ENCODE data around the gene HIVEP2.

HIVEP2 gene

DNA sequence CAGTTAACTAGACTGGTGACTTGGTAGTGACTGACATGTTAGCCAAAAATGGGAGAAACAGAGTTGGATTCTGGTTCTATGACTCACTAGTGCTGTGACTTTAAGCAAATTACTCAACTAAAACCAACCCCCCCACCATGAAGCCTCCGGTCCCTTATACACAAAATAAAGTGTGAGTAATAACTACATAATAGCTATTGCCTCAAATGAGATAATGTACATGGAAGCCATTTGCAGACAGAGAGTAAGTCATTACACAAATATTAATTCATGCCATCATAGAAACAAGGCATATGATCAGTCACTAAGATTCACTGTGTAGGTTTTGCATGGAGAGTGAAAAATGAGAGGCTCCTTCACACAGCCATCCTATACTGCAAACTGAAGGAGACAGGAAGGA is 111.9 kb downstream of the HIVEP2 start:
- no peak for TF ChIP-seq CTCF (IDR thresholded peaks at IDR 0.05; ENCODE audit: low read length, missing control alignments)
- no peak overlapping the region for H3K4me3 ChIP-seq (replicated peaks; ENCODE audit: low read depth, low read length)
- peak; percentile 90 for DNase-seq (ENCODE audit: low read depth)

DNA sequence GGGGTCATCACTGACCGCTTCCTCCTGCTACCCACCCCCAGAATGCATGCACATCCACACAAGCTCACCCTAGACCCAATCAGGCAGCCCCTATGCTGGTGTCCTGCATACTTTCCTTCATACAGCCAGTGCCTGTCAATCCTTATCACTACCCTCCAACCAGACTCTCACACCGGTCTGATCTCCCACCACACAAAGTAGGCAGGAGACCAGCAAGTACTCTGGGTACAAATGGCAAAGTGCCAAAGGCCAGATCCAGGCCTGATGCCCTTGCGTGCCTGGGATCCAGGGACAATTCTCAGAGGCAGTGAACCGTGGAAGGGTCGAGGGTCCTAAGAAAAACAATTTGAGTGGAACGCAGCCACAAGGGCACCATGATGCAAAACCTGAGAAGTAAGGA is 114.2 kb downstream of the HIVEP2 start:
- H3K4me3 ChIP-seq (replicated peaks; ENCODE audit: low read depth, low read length) = no peak overlapping the region
- TF ChIP-seq CTCF (IDR thresholded peaks at IDR 0.05; ENCODE audit: low read length, missing control alignments) = no peak
- no peak for DNase-seq (ENCODE audit: low read depth)

DNA sequence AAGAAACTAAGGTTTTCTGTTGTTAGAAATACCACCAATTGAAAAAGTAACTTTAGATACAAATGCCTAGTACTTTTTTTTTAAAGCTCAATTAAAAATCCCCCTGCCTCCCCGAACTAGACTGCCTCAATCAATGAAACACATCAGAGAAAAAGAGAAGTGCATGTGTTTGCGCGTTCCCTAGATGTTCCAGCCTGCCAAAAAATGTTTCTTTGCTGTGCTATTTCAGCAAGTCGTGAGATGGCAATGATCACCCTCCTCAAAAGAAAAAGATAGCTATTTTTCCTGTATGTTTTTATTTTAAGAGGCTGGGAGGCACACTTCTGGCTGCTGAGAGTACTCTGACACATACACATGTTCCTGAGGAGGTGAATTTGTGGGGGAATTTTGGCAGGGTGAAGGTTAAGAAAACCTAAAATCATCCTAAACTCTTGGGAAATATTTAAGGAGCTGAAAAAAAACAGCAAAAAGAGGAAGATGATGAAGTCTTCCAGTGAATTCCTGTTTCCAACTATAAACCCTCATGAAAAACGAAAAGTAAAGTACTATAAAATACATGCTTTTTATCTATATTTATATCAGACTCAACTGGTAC is 114.8 kb downstream of the HIVEP2 start:
- DNase-seq (ENCODE audit: low read depth) = no peak
- TF ChIP-seq CTCF (IDR thresholded peaks at IDR 0.05; ENCODE audit: low read length, missing control alignments) = no peak
- H3K4me3 ChIP-seq (replicated peaks; ENCODE audit: low read depth, low read length) = no peak overlapping the region

GRCh38 chr6:142829556-142829955 is 115.4 kb downstream of the HIVEP2 start:
- DNase-seq (ENCODE audit: low read depth) = no peak
- H3K4me3 ChIP-seq (replicated peaks; ENCODE audit: low read depth, low read length) = no peak overlapping the region
- no peak for TF ChIP-seq CTCF (IDR thresholded peaks at IDR 0.05; ENCODE audit: low read length, missing control alignments)

- H3K4me3 ChIP-seq (replicated peaks; ENCODE audit: low read depth, low read length) = no peak overlapping the region
- TF ChIP-seq CTCF (IDR thresholded peaks at IDR 0.05; ENCODE audit: low read length, missing control alignments) = no peak
- DNase-seq (ENCODE audit: low read depth) = no peak
Measured at GRCh38 chr6:142827991-142828390, 117.0 kb downstream of the HIVEP2 start.

GRCh38 chr6:142827369-142827768 is 117.6 kb downstream of the HIVEP2 start:
- peak; percentile 39 for DNase-seq (ENCODE audit: low read depth)
- H3K4me3 ChIP-seq (replicated peaks; ENCODE audit: low read depth, low read length) = no peak overlapping the region
- TF ChIP-seq CTCF (IDR thresholded peaks at IDR 0.05; ENCODE audit: low read length, missing control alignments) = no peak

DNA sequence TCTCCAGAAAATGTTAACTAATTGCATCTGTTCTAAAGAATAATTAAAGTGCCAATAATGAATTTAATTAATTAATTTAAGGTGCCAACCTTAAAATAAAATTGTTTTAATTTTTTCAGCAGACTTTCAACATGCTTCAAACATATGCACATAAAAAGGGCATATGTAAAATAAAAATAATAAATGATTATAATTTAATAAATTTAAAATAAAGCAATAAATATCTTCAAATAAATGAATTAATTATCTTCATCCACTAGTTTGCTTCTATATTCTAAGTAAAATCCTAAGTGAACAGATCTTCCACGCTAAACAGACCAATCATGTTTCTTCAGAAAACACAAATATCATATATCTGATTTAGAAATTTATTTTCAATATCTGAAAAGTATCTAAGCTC is 119.2 kb downstream of the HIVEP2 start:
- no peak for DNase-seq (ENCODE audit: low read depth)
- no peak overlapping the region for H3K4me3 ChIP-seq (replicated peaks; ENCODE audit: low read depth, low read length)
- TF ChIP-seq CTCF (IDR thresholded peaks at IDR 0.05; ENCODE audit: low read length, missing control alignments) = no peak
